H1 (cell line): ENCODE results near the gene EVA1B. TPM values are rescaled to one million over a fixed set of nuclear protein-coding genes. Genes with fewer than 3 reads are reported as not detected.

Experiments
- CTCF ChIA-PET: fragments of 300-600 bp; sonication (Branson Sonifier 250); formaldehyde crosslinking; loops from one replicate; lab custom pipeline; 2021; ENCODE audit not compliant: partially characterized antibody; lab: Charles Lee
- POLR2A ChIA-PET: fragments of 300-600 bp; sonication (Branson Sonifier 250); formaldehyde crosslinking; loops from one replicate; lab custom pipeline; 2021; ENCODE audit warnings: inconsistent platforms; ENCODE audit not compliant: partially characterized antibody; lab: Charles Lee
- DNase-seq, 2 experiments: peaks; one replicate each; pipeline versions ENCODE4 v3.0.0 to v3.0.0-alpha.2; 2010 to 2022; ENCODE audit warnings: low spot score in 2 of 2, low read depth in 1 of 2, mixed read lengths in 1 of 2
- FAIRE-seq: peaks from 2 replicates; lab custom pipeline; 2011; peaks lifted over from hg19 to GRCh38; lab: Jason Lieb, UNC
- H2AFZ ChIP-seq: 2 replicates; pipeline ENCODE4 v1.8.1; 2012; ENCODE audit warnings: low read length, inconsistent platforms
- H2AK5ac ChIP-seq: 2 replicates; pipeline ENCODE4 v1.6.1; 2013; ENCODE audit warnings: low read depth, low read length
- H2BK120ac ChIP-seq: replicated peaks from 2 replicates; pipeline ENCODE3; 2013; ENCODE audit warnings: low read depth, low read length, inconsistent platforms
- H2BK12ac ChIP-seq: 2 replicates; pipeline ENCODE4 v1.6.1; 2013; ENCODE audit warnings: low read depth, low read length
- H2BK15ac ChIP-seq: 2 replicates; pipeline ENCODE4 v1.6.1; 2013; ENCODE audit warnings: low read length
- H2BK20ac ChIP-seq: 2 replicates; pipeline ENCODE4 v1.6.1; 2013; ENCODE audit warnings: low read length
- H2BK5ac ChIP-seq: 2 replicates; pipeline ENCODE4 v1.6.1; 2013; ENCODE audit warnings: low read depth, low read length
- H3K14ac ChIP-seq: 2 replicates; pipeline ENCODE4 v1.6.1; 2013; ENCODE audit warnings: inconsistent platforms; ENCODE audit not compliant: insufficient read length
- H3K18ac ChIP-seq: 2 replicates; pipeline ENCODE4 v1.6.1; 2013; ENCODE audit warnings: low read length; ENCODE audit errors: extremely low read depth
- H3K23ac ChIP-seq: 2 replicates; pipeline ENCODE4 v1.6.1; 2013; ENCODE audit warnings: inconsistent platforms; ENCODE audit not compliant: insufficient read length
- H3K23me2 ChIP-seq: 2 replicates; pipeline ENCODE4 v1.6.1; 2013; ENCODE audit warnings: low read depth, low read length
- H3K27ac ChIP-seq: 2 replicates; pipeline ENCODE4 v1.6.1; 2011; ENCODE audit warnings: low read depth, low read length, inconsistent platforms
- H3K27me3 ChIP-seq, 4 experiments: replicated peaks in 1 of 4; 1 replicate in 1 of 4; 2 replicates in 3 of 4; pipeline versions ENCODE4 v1.6.1 to v1.8.1; 2011 to 2013; ENCODE audit warnings: low read length in 3 of 4, mild to moderate bottlenecking in 3 of 4, inconsistent platforms in 2 of 4, mixed read lengths in 2 of 4, moderate library complexity in 1 of 4; ENCODE audit not compliant: control insufficient read depth in 3 of 4, insufficient read depth in 3 of 4; ENCODE audit errors: extremely low read depth in 1 of 4
- H3K36me3 ChIP-seq, 4 experiments: 2 replicates each; pipeline versions ENCODE4 v1.6.1 to v1.8.1; 2011 to 2013; ENCODE audit warnings: mild to moderate bottlenecking in 4 of 4, low read length in 3 of 4, moderate library complexity in 2 of 4, control low read depth in 1 of 4, inconsistent platforms in 1 of 4; ENCODE audit not compliant: insufficient read depth in 4 of 4, control insufficient read depth in 2 of 4
- H3K4ac ChIP-seq: replicated peaks from 2 replicates; pipeline ENCODE3; 2013; ENCODE audit warnings: low read length, low read depth, mixed read lengths, inconsistent platforms; ENCODE audit not compliant: insufficient read length
- H3K4me1 ChIP-seq, 4 experiments: replicated peaks in 1 of 4; 1 replicate in 1 of 4; 2 replicates in 3 of 4; pipeline versions ENCODE4 v1.6.1 to v1.8.1; 2011 to 2013; ENCODE audit warnings: low read length in 3 of 4, inconsistent platforms in 2 of 4, mixed read lengths in 1 of 4; ENCODE audit not compliant: insufficient read depth in 4 of 4, control insufficient read depth in 3 of 4
- H3K4me2 ChIP-seq, 2 experiments: 2 replicates each; pipeline versions ENCODE4 v1.6.1 to v1.8.1; 2011 to 2013; ENCODE audit warnings: low read depth in 2 of 2, low read length in 2 of 2, control low read depth in 1 of 2, inconsistent platforms in 1 of 2, mild to moderate bottlenecking in 1 of 2; ENCODE audit not compliant: insufficient read depth in 1 of 2
- H3K4me3 ChIP-seq, 4 experiments: fragments of 200-600, 300-600 bp in 1 of 4; sonication (generic), shearing (Covaris generic), sonication (Bioruptor Twin) in 1 of 4; 2 replicates each; pipeline versions ENCODE4 v1.5.1 to v1.8.1; 2011 to 2016; ENCODE audit warnings: low read length in 4 of 4, low read depth in 3 of 4, control low read depth in 2 of 4, inconsistent platforms in 2 of 4, mild to moderate bottlenecking in 2 of 4, mixed read lengths in 1 of 4, moderate library complexity in 1 of 4; ENCODE audit not compliant: insufficient read depth in 2 of 4; ENCODE audit errors: extremely low read depth in 1 of 4
- H3K56ac ChIP-seq: replicated peaks from 2 replicates; pipeline ENCODE3; 2013; ENCODE audit warnings: low read depth, mild to moderate bottlenecking, mixed read lengths, low read length, inconsistent platforms; ENCODE audit not compliant: insufficient read length
- H3K79me1 ChIP-seq: 2 replicates; pipeline ENCODE4 v1.6.1; 2013; ENCODE audit warnings: low read depth, low read length, control low read depth
- H3K79me2 ChIP-seq, 2 experiments: 2 replicates each; pipeline versions ENCODE4 v1.6.1 to v1.8.1; 2012 to 2013; ENCODE audit warnings: low read length in 2 of 2, mild to moderate bottlenecking in 2 of 2, inconsistent platforms in 1 of 2; ENCODE audit not compliant: insufficient read depth in 2 of 2, control insufficient read depth in 1 of 2
- H3K9ac ChIP-seq, 4 experiments: replicated peaks in 1 of 4; 1 replicate in 1 of 4; 2 replicates in 3 of 4; pipeline versions ENCODE4 v1.6.1 to v1.8.1; 2011 to 2013; ENCODE audit warnings: low read depth in 3 of 4, low read length in 3 of 4, control low read depth in 2 of 4, mild to moderate bottlenecking in 2 of 4, moderate library complexity in 2 of 4, inconsistent platforms in 1 of 4; ENCODE audit errors: extremely low read depth in 1 of 4
- H3K9me3 ChIP-seq, 2 experiments: 2 replicates each; pipeline versions ENCODE4 v1.6.1 to v1.8.1; 2012 to 2013; ENCODE audit warnings: mild to moderate bottlenecking in 2 of 2, moderate library complexity in 2 of 2, control low read depth in 1 of 2, inconsistent platforms in 1 of 2, low read depth in 1 of 2, low read length in 1 of 2, mixed read lengths in 1 of 2; ENCODE audit not compliant: insufficient read depth in 2 of 2
- H4K20me1 ChIP-seq, 2 experiments: replicated peaks in 1 of 2; 2 replicates each; pipeline versions ENCODE3 to v1.8.1; 2011 to 2013; ENCODE audit warnings: inconsistent platforms in 2 of 2, low read length in 2 of 2, mild to moderate bottlenecking in 1 of 2; ENCODE audit not compliant: insufficient read depth in 2 of 2, control insufficient read depth in 1 of 2
- H4K5ac ChIP-seq: 2 replicates; pipeline ENCODE4 v1.6.1; 2013; ENCODE audit warnings: low read length, low read depth, mixed read lengths, inconsistent platforms; ENCODE audit not compliant: insufficient read length
- H4K8ac ChIP-seq: 2 replicates; pipeline ENCODE4 v1.8.0; 2013; ENCODE audit warnings: mild to moderate bottlenecking, moderate library complexity, low read length, inconsistent platforms; ENCODE audit not compliant: insufficient read depth; ENCODE audit errors: extremely low read depth
- H4K91ac ChIP-seq: replicated peaks from 2 replicates; pipeline ENCODE3; 2013; ENCODE audit warnings: low read length, mixed read lengths, inconsistent platforms; ENCODE audit not compliant: insufficient read length
- BACH1 ChIP-seq: IDR thresholded peaks from 2 replicates; pipeline ENCODE4 v1.6.1; 2012; ENCODE audit warnings: low read length, improper control_type of control experiment
- SUZ12 ChIP-seq: fragments of 200-600 bp; sonication (generic); IDR thresholded peaks from 2 replicates; pipeline ENCODE4 v1.6.1; 2012; ENCODE audit warnings: mild to moderate bottlenecking, inconsistent platforms, low read length, moderate library complexity, mixed read lengths
- WGBS, 2 experiments: shearing (Covaris generic) in 1 of 2; methylation state at CpG; one replicate each; pipeline versions ENCODE4 v1.1.6 to v1.1.7; 2013 to 2015; ENCODE audit warnings: low lambda C conversion rate in 2 of 2, mixed read lengths in 2 of 2, inconsistent platforms in 1 of 2, low coverage in 1 of 2, missing lambda C conversion rate in 1 of 2; ENCODE audit not compliant: insufficient replicate concordance in 2 of 2, insufficient coverage in 1 of 2, insufficient read length in 1 of 2; ENCODE audit errors: extremely low coverage in 1 of 2, missing lambda C conversion rate in 1 of 2; 5-methylcytosine and 5-hydroxymethylcytosine counted together
- polyA plus RNA-seq, 7 experiments: library from polyadenylated mRNA; depleted of rRNA in 3 of 7; stranded (reverse) in 5 of 7; unstranded in 2 of 7; fragments of >200 nt in 5 of 7; fragments of 200-250 nt in 2 of 7; gene quantifications; 1 replicate in 5 of 7; 2 replicates in 1 of 7; 4 replicates in 1 of 7; pipeline versions ENCODE4 v1.2.1 to v1.2.3, GENCODE V29; 2011 to 2013; ENCODE audit warnings: missing spikeins in 2 of 7, mixed read lengths in 2 of 7
- total RNA-seq: library from RNA; stranded (reverse); fragmentation: NEBNext Ultra II Directional; extraction: Animal tissue kit (Norgen Biotek cat#: 25700); gene quantifications from 2 replicates; pipeline ENCODE4 v1.2.1, GENCODE V29; 2021

Gene EVA1B
- total and polyA plus RNA-seq, 2 of the 8 experiments (the other 6 are each of a cell fraction or from before 2014, with no cell fraction given) = 10.0 to 19.9 TPM

DNA sequence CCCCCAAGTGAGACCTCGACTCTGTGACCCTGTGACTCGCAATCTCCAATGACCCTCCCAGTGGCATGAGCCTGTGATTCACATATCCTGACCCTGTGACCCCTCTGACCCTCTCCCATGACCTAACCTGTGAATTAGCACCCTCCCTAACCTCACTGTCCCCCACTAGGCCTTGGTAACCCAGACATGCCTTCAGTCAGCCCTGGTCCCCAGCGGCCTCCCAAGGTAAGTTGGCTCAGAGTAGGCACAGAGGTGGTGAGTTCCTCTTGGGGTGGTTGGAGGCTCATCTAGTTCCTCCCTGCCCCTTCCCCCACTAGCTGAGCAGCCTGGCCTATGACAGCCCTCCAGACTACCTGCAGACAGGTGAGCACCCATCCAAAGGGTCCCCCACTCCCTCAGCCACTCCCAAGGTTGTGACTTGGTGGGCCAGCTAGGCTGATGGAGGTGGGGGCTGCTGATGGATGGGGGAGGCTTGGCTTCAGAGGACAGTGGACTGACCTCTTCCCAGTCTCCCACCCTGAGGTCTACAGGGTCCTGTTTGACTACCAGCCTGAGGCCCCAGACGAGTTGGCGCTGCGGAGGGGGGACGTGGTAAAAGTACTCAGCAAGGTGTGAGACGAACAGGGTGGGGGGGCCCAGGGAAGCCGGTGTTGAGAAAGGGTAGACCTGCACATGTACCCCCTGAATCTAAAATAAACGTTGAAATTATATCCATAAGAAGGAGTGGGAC, 15.7 kb downstream of the EVA1B start:
- H3K4me1 ChIP-seq = peaks cover 0 to 9% (median 6%) of the 10 kb centered on the region in 4 experiments; a peak in 6 of 7 replicates
- no peaks in the 10 kb centered on the region for H3K9me3 ChIP-seq
- H3K27ac ChIP-seq = no peak overlapping the region
- FAIRE-seq (no peak), DNase-seq (no peak)
- H3K4me2 ChIP-seq = peak overlapping the region; percentile 65 to 76
- no peak overlapping the region; the same call in 1 of the 2 replicates for H4K8ac ChIP-seq
- H3K79me1 ChIP-seq = no peaks in the 10 kb centered on the region; the same call in 1 of the 2 replicates
- no peak overlapping the region for H2AFZ ChIP-seq
- no peak overlapping the region for H3K18ac ChIP-seq
- 78% methylated on average over 10 of the region's 10 CpGs; no CpG with 5 or more reads in 1 of the 2 experiments for WGBS, 2 experiments
- H4K20me1 ChIP-seq = peaks cover 0 to 7% of the 10 kb centered on the region in 2 experiments
- ChIA-PET CTCF (interaction anchor here (0.6 to 2.8 kb wide), 8 partner anchors 8 to 211 kb away, joined by 3 to 12 read pairs (median 4); partner anchors contain the start of gene TRAPPC3), POLR2A (interaction anchor here (0.5 to 6.8 kb wide), 10 partner anchors 12 to 159 kb away, joined by 3 to 130 read pairs (median 4); partner anchors contain the start of genes EVA1B, MAP7D1, THRAP3 and TRAPPC3)
- H4K5ac ChIP-seq = no peak overlapping the region
- peak overlapping the region; percentile 76 for H3K4ac ChIP-seq
- H3K27me3 ChIP-seq = no peaks in the 10 kb centered on the region
- H2AK5ac ChIP-seq = no peak overlapping the region
- H3K9ac ChIP-seq = no peak overlapping the region
- peak overlapping the region; percentile 25 for H3K56ac ChIP-seq
- H2BK15ac ChIP-seq = no peak overlapping the region
- H2BK5ac ChIP-seq = no peak overlapping the region
- H3K36me3 ChIP-seq = peaks cover 3 to 14% (median 9%) of the 10 kb centered on the region in 4 experiments; a peak in 6 of 8 replicates
- no peak overlapping the region for H3K23ac ChIP-seq
- H3K23me2 ChIP-seq = peaks cover 6% of the 10 kb centered on the region
- no peaks in the 10 kb centered on the region for H3K79me2 ChIP-seq
- H2BK120ac ChIP-seq = no peak overlapping the region
- H3K14ac ChIP-seq = no peak overlapping the region
- H3K4me3 ChIP-seq = peak overlapping the region; percentile 60 to 87 (median 72)
- H4K91ac ChIP-seq = peak overlapping the region; percentile 73
- no peak overlapping the region for H2BK12ac ChIP-seq
- no peak for TF ChIP-seq SUZ12
- no peak for TF ChIP-seq BACH1
- no peak overlapping the region for H2BK20ac ChIP-seq
